Superior temporal gyrus (tissue), 1 donor: ENCODE data around the gene RNF169.

Source experiments
- DNase-seq: peaks from one replicate; pipeline ENCODE4 v3.0.0-alpha.2; 2016; ENCODE audit errors: extremely low spot score

RNF169 gene

GRCh38 chr11:74769055-74769707 lies 20.5 kb downstream of the RNF169 start:
- DNase-seq = no peak

DNA sequence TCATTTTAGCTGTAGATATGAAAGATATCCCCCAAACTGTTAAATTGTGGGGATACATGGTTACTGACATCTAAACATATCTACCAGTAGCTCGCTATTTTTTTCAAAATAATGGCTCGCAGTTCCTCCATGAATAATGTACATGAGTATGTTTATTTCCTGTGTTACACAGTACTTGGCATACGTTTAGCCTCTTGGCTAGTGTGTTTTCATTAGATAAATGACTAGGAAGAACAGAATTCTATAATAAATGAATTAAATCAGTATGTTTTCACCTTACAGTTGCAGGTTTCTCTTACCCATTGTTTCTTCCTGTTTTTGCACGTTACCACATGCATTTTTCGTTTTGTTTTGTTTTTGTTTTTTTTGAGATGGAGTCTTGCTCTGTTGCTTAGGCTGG lies 21.8 kb downstream of the RNF169 start:
- DNase-seq = no peak

DNA sequence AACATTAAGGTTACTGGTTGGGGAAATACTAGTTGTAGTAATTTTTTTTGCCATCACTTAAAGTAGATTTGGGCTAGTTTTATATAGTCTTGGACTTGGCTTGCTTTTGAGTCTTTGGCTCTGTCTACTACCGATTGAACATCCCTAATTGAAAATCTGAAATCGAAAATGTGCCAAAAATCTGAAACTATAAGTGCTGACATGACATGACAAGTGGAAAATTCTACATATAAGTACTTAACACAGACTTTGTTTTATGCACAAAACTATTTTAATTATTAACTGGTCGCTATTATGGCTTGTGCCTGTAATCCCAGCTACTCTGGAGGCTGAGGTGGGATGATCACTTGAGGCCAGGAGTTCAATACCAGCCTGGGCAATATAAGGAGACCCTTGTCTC lies 22.5 kb downstream of the RNF169 start:
- no peak for DNase-seq

- peak; percentile 7 for DNase-seq
Measured at GRCh38 chr11:74773476-74773875, 24.8 kb downstream of the RNF169 start.

DNA sequence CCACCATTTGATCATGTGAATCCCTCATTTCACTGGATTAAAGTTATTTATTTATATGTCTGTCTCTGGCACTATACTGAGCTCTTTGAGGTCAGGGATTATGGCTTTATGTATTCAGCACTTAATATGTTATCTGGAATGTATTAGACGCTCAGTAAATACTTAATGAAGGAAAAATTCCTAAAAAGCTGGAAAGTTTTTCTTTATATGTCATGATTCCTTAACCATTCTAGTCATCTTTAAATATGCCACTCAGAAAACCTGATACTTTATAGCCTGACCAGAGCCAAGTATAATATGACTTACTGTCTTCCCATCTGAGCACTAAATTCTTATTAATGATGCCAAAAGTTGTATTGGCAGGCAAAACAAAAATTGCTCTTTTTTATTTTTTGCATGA lies 27.1 kb downstream of the RNF169 start:
- DNase-seq = no peak

- DNase-seq = no peak
Measured at GRCh38 chr11:74776546-74776945, 27.9 kb downstream of the RNF169 start.

DNA sequence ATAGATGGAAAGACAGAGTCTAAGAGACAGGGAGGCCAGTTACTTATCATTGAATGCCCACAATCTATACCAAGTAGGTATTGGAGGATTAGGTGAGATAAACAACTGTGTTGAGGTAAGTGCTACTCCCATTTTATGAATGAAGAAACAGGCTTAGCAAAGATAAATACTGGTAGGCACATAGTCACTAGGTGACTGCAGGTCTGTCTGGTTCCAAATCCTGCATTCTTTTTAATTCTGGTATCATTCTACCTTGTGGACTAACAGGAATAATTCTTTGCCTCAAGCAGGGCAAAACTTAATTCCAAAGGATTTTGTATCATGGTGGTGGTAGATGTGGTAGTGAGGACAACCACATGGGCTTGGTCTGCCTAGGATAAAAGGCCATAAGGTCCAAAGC lies 28.4 kb downstream of the RNF169 start:
- no peak for DNase-seq

GRCh38 chr11:74777877-74778276 lies 29.2 kb downstream of the RNF169 start:
- no peak for DNase-seq

- no peak for DNase-seq
Measured at GRCh38 chr11:74778581-74778980, 29.9 kb downstream of the RNF169 start.

DNA sequence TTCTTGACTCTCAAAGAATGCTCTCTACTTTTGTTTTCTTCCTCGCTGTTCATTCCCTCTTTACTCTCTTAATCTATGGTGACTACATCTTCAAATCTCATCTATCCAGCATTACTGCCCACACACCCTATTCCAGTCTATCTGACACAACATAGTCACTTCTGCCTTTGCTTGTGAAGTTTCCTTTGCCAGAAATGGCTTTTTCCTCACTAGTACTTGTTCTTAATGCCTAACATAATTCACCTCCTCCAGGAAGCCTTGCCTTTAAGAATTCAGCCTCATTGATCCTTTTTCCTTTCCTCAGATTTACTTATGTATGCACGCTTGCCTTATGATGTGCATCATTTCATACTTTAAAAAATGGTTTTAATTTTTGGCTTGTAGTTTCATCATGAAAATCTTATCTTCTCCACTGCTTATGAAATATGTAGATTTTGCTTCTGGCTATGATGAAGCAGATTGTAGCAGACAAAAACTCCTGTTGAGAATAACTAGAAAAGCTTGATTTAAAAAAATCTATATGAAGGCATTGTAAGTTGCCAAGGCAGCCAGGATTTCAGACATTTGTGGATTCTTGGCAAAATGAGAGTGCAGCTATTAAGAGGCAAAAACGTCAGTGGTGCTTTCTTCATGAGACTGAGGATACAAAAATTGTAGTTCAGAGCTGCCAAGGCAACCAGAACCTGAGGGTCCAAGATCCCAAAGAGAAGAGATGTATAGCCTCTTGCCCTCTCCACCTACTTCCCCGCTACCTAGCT lies 31.8 kb downstream of the RNF169 start:
- peak; percentile 53 for DNase-seq

DNA sequence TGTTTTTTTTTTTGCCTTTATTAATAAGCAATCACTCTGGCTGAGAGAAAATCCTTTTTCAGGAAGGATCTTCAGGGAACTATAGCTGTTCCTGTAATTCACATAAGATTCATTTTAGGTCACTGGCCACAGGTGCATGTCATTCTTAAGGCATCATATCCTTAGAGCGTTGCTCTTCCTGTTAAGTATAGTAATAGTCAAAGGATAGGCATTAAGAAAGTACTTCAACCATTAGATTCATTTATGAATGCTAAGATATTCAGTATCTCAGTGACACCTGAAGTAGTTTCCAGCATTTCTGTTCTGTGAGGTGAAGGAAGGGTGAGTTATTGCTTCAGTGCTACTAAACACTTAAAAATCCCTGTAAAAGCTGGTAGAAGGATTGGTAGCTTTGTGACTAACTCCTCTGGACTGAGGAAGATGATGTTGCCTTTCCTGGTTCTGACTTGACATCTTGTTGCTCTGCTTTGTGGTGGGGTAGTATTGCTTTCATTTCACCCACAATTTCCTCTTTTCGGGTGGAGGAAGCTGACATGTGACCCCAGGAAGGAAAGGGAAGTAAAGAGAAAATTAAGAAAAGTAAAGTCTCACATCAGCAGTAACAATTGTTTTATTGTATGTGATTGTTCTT lies 34.7 kb downstream of the RNF169 start:
- no peak for DNase-seq

DNA sequence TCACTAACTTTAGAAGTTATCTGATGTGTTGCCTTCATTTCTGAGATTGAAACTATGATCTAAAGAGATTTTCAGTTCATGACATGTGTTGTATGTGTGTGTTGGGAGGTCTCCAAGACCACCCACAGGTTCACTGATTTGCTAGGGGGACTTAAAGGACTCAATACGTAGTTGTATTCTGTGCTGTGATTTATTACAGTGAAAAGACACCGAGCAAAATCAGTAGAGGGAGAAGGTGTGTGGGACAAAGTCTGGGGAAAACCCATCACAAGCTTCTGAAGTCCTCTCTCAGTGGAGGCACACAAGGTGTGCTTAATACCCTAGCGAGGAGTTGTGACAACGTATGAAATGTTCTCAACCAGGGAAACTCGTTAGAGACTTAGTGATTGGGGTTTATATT lies 35.6 kb downstream of the RNF169 start:
- no peak for DNase-seq

DNA sequence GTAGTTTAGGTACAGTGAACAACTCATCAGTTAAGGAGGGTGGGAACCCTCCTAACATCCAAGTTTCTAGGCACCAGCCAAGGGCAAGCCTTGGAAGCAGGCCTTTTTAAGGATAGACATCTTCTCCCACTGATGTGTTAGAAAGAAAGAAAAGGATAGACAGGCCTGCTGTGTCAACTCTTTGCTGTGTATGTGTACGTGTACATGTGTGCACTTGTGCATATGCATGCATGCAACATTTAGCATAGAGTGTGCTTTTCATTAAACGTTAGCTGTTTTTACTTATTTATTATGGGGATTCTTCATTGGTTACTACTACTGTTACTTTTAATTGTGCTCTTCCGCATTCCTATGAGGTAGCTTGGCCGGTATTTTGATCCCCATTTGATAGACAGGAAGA lies 36.1 kb downstream of the RNF169 start:
- no peak for DNase-seq

- DNase-seq = no peak
Measured at GRCh38 chr11:74786574-74786973, 37.9 kb downstream of the RNF169 start.

DNA sequence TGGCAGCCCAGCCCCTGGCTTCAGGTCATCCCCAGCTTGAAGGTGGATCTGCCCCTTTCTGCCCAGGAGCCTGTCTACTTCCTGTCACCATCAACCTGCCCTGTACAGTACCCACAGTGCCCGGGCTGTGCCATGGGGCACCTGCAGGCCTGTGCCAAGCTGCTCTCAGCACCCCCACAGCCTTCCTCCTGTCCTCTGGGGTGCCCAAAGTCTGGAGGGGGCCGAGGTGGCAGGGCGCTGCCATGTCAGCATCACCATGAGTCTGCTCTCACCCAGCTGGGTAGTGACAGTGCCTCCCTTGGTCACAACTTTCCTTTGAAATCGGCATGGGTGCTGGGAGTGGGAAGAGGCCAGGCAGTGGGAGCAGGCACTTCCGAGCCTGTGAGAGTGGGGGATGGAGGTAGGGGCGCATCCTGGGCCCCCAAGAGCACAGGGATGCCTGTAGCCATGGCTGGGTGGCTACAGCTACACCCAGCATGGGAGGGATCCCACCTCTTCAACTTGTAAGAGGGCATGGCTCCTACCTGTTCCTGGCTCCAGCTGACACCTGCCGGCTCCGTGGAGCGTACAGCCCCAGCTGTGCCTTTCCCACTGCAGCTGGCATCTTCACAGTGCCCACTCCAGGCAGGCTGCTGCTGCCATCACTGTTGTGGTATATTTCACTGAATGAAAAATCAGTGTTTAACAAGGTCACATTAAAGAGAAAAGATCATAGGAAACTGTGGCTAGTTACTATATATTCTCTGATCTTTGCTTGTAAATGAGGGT lies 42.9 kb downstream of the RNF169 start:
- DNase-seq = no peak

- DNase-seq = no peak
Measured at GRCh38 chr11:74806267-74806666, 57.6 kb downstream of the RNF169 start.

DNA sequence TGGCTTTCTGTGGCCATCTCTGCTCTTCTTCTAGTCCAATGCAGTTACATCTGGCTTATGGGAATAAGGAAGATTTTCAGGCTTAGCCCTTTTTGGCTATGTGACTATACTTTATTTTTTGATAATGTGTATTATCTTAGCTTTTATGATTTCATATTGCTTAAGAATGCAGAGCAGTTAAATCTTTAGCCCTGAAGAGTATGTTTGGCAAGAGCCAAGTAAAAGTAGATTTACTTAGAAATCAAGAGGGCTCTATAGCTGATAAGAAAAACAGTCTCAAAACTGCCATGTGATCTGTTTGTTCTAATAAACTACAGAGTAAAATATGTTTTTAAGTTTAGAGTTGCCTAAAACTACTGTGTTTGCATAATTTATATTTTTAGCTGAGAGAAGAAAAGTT lies 61.2 kb downstream of the RNF169 start:
- no peak for DNase-seq

DNA sequence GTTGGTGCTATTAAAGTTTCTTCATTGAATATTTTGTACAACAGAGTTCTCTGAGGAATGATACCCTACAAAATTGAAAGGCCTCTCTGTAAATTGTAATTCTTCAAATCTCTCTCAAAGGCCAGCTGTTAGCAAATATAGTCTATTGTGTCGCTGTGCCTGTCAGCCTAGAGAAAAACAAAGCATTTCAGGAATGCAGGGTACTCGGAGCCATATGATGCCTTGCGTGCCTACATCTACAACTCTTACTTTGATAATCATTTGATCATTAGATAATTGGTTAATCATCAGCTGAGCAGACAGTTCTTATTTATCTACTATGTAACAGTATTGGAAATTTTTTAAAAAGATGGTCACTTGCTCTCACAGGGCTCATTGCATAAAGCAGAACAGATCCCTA lies 67.3 kb downstream of the RNF169 start:
- DNase-seq = no peak

DNA sequence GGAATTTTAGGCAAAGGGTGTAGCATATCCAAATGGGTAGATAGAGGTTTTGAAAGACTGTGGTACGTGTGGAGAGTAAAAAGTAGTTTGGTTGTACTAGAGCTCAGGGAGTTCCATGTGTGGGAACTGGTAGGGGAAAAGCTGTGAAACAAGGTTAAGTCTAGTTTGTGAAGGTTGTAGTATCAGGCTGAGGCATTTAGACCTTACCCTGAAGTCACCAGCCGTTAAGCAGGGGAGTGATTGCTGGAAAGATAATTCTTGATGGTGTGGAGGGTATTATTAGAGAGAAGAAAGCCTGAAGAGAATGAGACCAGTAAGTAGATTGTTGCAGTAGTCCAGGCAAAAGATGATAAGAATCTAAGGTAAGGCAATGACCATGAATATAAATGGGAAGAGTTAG lies 68.0 kb downstream of the RNF169 start:
- DNase-seq = no peak

DNA sequence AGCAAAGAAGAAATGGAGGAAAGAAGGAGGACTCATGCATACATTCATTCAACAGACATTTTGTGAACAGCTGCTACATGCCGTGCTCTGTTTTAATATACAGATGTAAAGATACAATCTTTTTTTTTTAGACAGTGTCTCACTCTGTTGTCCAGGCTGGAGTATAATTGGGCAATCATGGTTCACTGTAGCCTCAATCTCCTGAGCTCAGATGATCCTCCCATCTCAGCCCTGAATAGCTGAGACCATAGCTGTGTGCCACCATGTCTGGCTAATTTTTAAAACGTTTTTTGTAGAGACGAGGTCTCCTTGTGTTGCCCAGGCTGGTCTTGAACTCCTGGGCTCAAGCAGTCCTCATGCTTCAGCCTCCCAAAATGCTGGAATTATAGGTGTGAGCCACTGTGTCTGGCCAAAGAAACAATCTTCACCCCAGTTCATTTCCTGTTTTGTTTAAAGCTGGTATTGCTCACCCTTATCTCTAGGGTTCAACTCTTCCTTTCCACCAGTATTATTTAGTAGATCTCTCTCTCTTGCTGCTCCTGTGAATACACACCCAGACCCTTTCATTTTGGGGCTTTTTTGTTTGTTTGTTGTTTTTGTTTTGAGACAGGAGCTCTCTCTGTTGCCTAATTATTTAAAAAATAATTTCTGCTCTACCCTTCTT lies 69.8 kb downstream of the RNF169 start:
- no peak for DNase-seq

GRCh38 chr11:74819400-74819799 lies 70.8 kb downstream of the RNF169 start:
- no peak for DNase-seq

DNA sequence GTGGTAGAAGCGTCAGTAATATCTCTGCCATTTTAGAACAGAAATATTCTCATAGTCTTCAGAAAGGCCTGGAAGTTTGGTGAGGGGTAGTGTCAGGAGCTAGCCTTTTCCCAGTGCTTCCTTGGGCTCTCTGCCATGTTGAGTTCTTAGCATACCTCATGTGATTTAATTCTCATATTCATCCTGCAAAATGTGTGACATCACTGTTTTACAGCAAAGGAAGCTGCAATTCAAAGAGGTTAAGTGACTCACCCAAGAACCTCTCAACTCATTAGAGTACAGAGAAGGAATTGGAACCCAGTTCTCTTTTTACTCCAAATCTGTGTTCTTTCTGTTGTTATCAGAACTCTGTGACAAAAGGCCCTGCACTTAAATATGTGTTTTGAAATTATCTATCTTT lies 72.1 kb downstream of the RNF169 start:
- no peak for DNase-seq
